Cardiac fibroblast (primary cell): ENCODE measurements around the gene IL20RB.

ENCODE experiments used
- DNase-seq, 2 donors: peaks; one replicate each; pipeline versions ENCODE4 v3.0.0 to v3.0.0-alpha.2; 2010; ENCODE audit warnings: low read depth in 2 of 2
- H3K4me3 ChIP-seq, 2 donors: replicated peaks in 1 of 2; 1 replicate in 1 of 2; 2 replicates in 1 of 2; pipeline ENCODE4 v1.5.1; 2011; ENCODE audit warnings: low read depth in 2 of 2, low read length in 2 of 2, mild to moderate bottlenecking in 2 of 2, moderate library complexity in 1 of 2
- TF ChIP-seq, protein P1 (sequence below): IDR thresholded peaks from one replicate; pipeline ENCODE4 v1.5.1; 2011; ENCODE audit warnings: low read depth, mild to moderate bottlenecking, low read length, inconsistent platforms

IL20RB gene

DNA sequence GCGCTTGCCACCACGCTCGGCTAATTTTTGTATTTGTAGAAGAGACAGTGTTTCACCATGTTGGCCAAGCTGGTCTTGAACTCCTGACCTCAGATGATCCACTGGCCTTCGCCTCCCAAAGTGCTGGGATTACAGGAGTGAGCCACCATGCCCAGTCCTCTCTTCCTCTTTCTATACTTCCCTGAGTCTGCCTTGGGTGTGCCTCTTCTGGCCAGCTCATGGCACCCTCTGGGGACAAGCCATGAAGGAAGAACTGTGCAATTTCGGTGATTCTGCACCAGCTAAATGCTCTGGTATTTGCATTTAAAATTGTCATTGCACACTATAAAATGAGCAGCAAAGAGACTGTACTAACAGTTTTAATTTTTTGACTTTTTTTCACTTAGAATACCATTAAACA lies 66.6 kb downstream of the IL20RB start:
- TF ChIP-seq, protein P1, sequence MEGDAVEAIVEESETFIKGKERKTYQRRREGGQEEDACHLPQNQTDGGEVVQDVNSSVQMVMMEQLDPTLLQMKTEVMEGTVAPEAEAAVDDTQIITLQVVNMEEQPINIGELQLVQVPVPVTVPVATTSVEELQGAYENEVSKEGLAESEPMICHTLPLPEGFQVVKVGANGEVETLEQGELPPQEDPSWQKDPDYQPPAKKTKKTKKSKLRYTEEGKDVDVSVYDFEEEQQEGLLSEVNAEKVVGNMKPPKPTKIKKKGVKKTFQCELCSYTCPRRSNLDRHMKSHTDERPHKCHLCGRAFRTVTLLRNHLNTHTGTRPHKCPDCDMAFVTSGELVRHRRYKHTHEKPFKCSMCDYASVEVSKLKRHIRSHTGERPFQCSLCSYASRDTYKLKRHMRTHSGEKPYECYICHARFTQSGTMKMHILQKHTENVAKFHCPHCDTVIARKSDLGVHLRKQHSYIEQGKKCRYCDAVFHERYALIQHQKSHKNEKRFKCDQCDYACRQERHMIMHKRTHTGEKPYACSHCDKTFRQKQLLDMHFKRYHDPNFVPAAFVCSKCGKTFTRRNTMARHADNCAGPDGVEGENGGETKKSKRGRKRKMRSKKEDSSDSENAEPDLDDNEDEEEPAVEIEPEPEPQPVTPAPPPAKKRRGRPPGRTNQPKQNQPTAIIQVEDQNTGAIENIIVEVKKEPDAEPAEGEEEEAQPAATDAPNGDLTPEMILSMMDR: no peak
- no peak for DNase-seq
- H3K4me3 ChIP-seq: no peak overlapping the region

GRCh38 chr3:137026701-137027100 lies 68.9 kb downstream of the IL20RB start:
- no peak for DNase-seq
- H3K4me3 ChIP-seq: no peak overlapping the region

GRCh38 chr3:137032465-137033120 lies 74.8 kb downstream of the IL20RB start:
- peak overlapping the region; percentile 27 to 42 for H3K4me3 ChIP-seq
- peak; percentile 87 to 88 for DNase-seq
- TF ChIP-seq, protein P1: peak; percentile 99

More at GRCh38 chr3:137026701-137027100, 68.9 kb downstream of the IL20RB start:
- TF ChIP-seq, protein P1: no peak

- DNase-seq: peak; percentile 29 to 34
- TF ChIP-seq, protein P1: peak; percentile 38
- H3K4me3 ChIP-seq: no peak overlapping the region
Measured at GRCh38 chr3:137035631-137036030, 77.8 kb downstream of the IL20RB start.

GRCh38 chr3:137039570-137039969 lies 81.8 kb downstream of the IL20RB start:
- H3K4me3 ChIP-seq: no peak overlapping the region
- peak in 1 of 2 donors; percentile 39 for DNase-seq
- TF ChIP-seq, protein P1: no peak

DNA sequence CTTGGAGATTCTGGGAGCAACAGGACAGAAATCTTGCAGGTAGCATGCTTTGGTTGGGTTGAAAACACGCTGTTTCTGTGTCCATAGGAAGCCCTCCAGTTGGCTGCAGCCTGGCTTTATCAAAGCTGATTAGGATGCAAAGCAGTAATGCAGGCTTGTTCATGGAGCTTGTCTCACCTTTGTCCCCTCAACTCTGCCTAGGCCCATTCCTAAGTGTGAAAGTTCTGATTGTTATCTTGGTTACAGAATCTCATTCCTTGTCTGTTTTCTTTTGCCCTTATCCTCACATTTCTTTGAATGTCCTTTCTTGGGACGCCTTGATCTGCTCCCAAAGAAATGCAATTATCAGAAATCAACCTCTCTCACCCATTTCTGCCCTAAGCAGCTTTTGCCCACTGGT lies 83.5 kb downstream of the IL20RB start:
- no peak for DNase-seq
- H3K4me3 ChIP-seq: no peak overlapping the region
- TF ChIP-seq, protein P1: no peak

DNA sequence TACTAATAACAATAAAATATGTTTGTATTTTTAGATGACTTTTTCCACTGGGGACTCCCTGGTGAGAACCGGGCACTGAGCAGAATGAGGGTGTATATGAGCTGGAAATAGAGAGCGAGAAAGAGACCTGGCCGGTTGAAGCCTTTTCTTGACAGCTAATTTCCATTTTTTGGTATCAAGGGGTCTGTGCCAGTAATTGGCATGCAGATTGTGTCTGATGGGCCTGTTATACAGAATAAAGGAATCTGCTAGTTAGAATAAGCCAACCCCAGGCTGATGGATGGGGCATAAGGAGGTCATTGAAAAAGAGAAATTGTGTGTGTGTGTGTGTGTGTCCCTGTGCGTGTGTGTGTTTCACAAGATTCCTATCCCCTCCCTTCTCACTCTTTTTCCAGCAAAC lies 83.9 kb downstream of the IL20RB start:
- TF ChIP-seq, protein P1: no peak
- no peak for DNase-seq
- H3K4me3 ChIP-seq: no peak overlapping the region
